ENCODE results near the gene MAD2L1BP.

MAD2L1BP gene

GRCh38 chr6:43678341-43678740 is 42.7 kb downstream of the MAD2L1BP start:
- Histone ChIP-seq H3K9ac (ENCODE audit: low read depth, low read length) (no peak overlapping the region), H3K4me1 (ENCODE audit: control insufficient read depth, insufficient read depth, low read length) (no peaks in the 10 kb centered on the region), H3K9me3 (ENCODE audit: control insufficient read depth, insufficient read depth, low read length) (no peaks in the 10 kb centered on the region), H3K36me3 (ENCODE audit: control insufficient read depth, insufficient read depth, low read length) (peaks cover 51% of the 10 kb centered on the region), H3K4me3 (ENCODE audit: low read depth, low read length) (no peak overlapping the region), H3K27me3 (ENCODE audit: control insufficient read depth, insufficient read depth, low read length) (no peaks in the 10 kb centered on the region)

- no peak overlapping the region for H3K9ac ChIP-seq (ENCODE audit: low read depth, low read length)
- peaks cover 44% of the 10 kb centered on the region for H3K36me3 ChIP-seq (ENCODE audit: control insufficient read depth, insufficient read depth, low read length)
- no peaks in the 10 kb centered on the region for H3K27me3 ChIP-seq (ENCODE audit: control insufficient read depth, insufficient read depth, low read length)
- H3K4me3 ChIP-seq (ENCODE audit: low read depth, low read length): no peak overlapping the region
- no peaks in the 10 kb centered on the region for H3K4me1 ChIP-seq (ENCODE audit: control insufficient read depth, insufficient read depth, low read length)
- H3K9me3 ChIP-seq (ENCODE audit: control insufficient read depth, insufficient read depth, low read length): no peaks in the 10 kb centered on the region
Measured at GRCh38 chr6:43679057-43679456, 43.4 kb downstream of the MAD2L1BP start.

GRCh38 chr6:43680308-43681200 is 44.9 kb downstream of the MAD2L1BP start:
- Histone ChIP-seq H3K4me1 (ENCODE audit: control insufficient read depth, insufficient read depth, low read length) (no peaks in the 10 kb centered on the region), H3K36me3 (ENCODE audit: control insufficient read depth, insufficient read depth, low read length) (peaks cover 30% of the 10 kb centered on the region), H3K27me3 (ENCODE audit: control insufficient read depth, insufficient read depth, low read length) (no peaks in the 10 kb centered on the region), H3K9me3 (ENCODE audit: control insufficient read depth, insufficient read depth, low read length) (no peaks in the 10 kb centered on the region), H3K9ac (ENCODE audit: low read depth, low read length) (no peak overlapping the region), H3K4me3 (ENCODE audit: low read depth, low read length) (no peak overlapping the region)

- Histone ChIP-seq H3K9ac (ENCODE audit: low read depth, low read length) (no peak overlapping the region), H3K4me3 (ENCODE audit: low read depth, low read length) (no peak overlapping the region), H3K4me1 (ENCODE audit: control insufficient read depth, insufficient read depth, low read length) (no peaks in the 10 kb centered on the region), H3K9me3 (ENCODE audit: control insufficient read depth, insufficient read depth, low read length) (no peaks in the 10 kb centered on the region), H3K36me3 (ENCODE audit: control insufficient read depth, insufficient read depth, low read length) (peaks cover 29% of the 10 kb centered on the region), H3K27me3 (ENCODE audit: control insufficient read depth, insufficient read depth, low read length) (no peaks in the 10 kb centered on the region)
Measured at GRCh38 chr6:43681303-43681702, 45.7 kb downstream of the MAD2L1BP start.

- no peak overlapping the region for H3K4me3 ChIP-seq (ENCODE audit: low read depth, low read length)
- H3K9ac ChIP-seq (ENCODE audit: low read depth, low read length): no peak overlapping the region
Measured at GRCh38 chr6:43682724-43683429, 47.2 kb downstream of the MAD2L1BP start.

GRCh38 chr6:43683708-43684455 is 48.2 kb downstream of the MAD2L1BP start:
- Histone ChIP-seq H3K9ac (ENCODE audit: low read depth, low read length) (no peak overlapping the region), H3K4me1 (ENCODE audit: control insufficient read depth, insufficient read depth, low read length) (no peaks in the 10 kb centered on the region), H3K9me3 (ENCODE audit: control insufficient read depth, insufficient read depth, low read length) (no peaks in the 10 kb centered on the region), H3K4me3 (ENCODE audit: low read depth, low read length) (no peak overlapping the region), H3K27me3 (ENCODE audit: control insufficient read depth, insufficient read depth, low read length) (no peaks in the 10 kb centered on the region), H3K36me3 (ENCODE audit: control insufficient read depth, insufficient read depth, low read length) (peaks cover 15% of the 10 kb centered on the region)

More at GRCh38 chr6:43682724-43683429, 47.2 kb downstream of the MAD2L1BP start:
- Histone ChIP-seq H3K4me1 (ENCODE audit: control insufficient read depth, insufficient read depth, low read length) (no peaks in the 10 kb centered on the region), H3K36me3 (ENCODE audit: control insufficient read depth, insufficient read depth, low read length) (peaks cover 25% of the 10 kb centered on the region), H3K9me3 (ENCODE audit: control insufficient read depth, insufficient read depth, low read length) (no peaks in the 10 kb centered on the region), H3K27me3 (ENCODE audit: control insufficient read depth, insufficient read depth, low read length) (no peaks in the 10 kb centered on the region)

- Histone ChIP-seq H3K9me3 (ENCODE audit: control insufficient read depth, insufficient read depth, low read length) (no peaks in the 10 kb centered on the region), H3K36me3 (ENCODE audit: control insufficient read depth, insufficient read depth, low read length) (no peaks in the 10 kb centered on the region), H3K4me1 (ENCODE audit: control insufficient read depth, insufficient read depth, low read length) (no peaks in the 10 kb centered on the region), H3K4me3 (ENCODE audit: low read depth, low read length) (peak overlapping the region; percentile 79), H3K27me3 (ENCODE audit: control insufficient read depth, insufficient read depth, low read length) (no peaks in the 10 kb centered on the region), H3K9ac (ENCODE audit: low read depth, low read length) (peak overlapping the region; percentile 91)
Measured at GRCh38 chr6:43687079-43687436, 51.4 kb downstream of the MAD2L1BP start.

GRCh38 chr6:43687437-43688347 is 52.1 kb downstream of the MAD2L1BP start, which contains the start of gene MRPS18A:
Gene MRPS18A (minus strand): TSS chr6:43687791. CDS start chr6:43687779, 12 bp downstream.
- no peaks in the 10 kb centered on the region for H3K9me3 ChIP-seq (ENCODE audit: control insufficient read depth, insufficient read depth, low read length)
- H3K4me3 ChIP-seq (ENCODE audit: low read depth, low read length): peak within 1 kb of the TSS; percentile 79
- H3K9ac ChIP-seq (ENCODE audit: low read depth, low read length): peak within 1 kb of the TSS; percentile 91
- H3K36me3 ChIP-seq (ENCODE audit: control insufficient read depth, insufficient read depth, low read length): no peaks in the 10 kb centered on the region
- no peaks in the 10 kb centered on the region for H3K27me3 ChIP-seq (ENCODE audit: control insufficient read depth, insufficient read depth, low read length)
- no peaks in the 10 kb centered on the region for H3K4me1 ChIP-seq (ENCODE audit: control insufficient read depth, insufficient read depth, low read length)

- no peaks in the 10 kb centered on the region for H3K4me1 ChIP-seq (ENCODE audit: control insufficient read depth, insufficient read depth, low read length)
- H3K9me3 ChIP-seq (ENCODE audit: control insufficient read depth, insufficient read depth, low read length): no peaks in the 10 kb centered on the region
- no peak overlapping the region for H3K4me3 ChIP-seq (ENCODE audit: low read depth, low read length)
- H3K36me3 ChIP-seq (ENCODE audit: control insufficient read depth, insufficient read depth, low read length): no peaks in the 10 kb centered on the region
- no peak overlapping the region for H3K9ac ChIP-seq (ENCODE audit: low read depth, low read length)
- H3K27me3 ChIP-seq (ENCODE audit: control insufficient read depth, insufficient read depth, low read length): no peaks in the 10 kb centered on the region
Measured at GRCh38 chr6:43689421-43689820, 53.8 kb downstream of the MAD2L1BP start.
